K562 (cell line): ENCODE results near the gene RNF214. TPM values are rescaled to one million over a fixed set of nuclear protein-coding genes. Genes with fewer than 3 reads are reported as not detected.

Source experiments
- ATAC-seq: fragments of 200-7000 bp; cut with Tn5 transposase; 3 replicates; pipeline ENCODE4 v1.9.1; 2020; ENCODE audit warnings: moderate library complexity
- BruUV-seq: library from RNA; stranded (reverse); fragments of 400-500 nt; replicated peaks from 2 replicates; lab custom pipeline; 2021; lab: Mats Ljungman, UMichigan
- CTCF ChIA-PET: fragments of 300-600 bp; formaldehyde crosslinking; extraction: SDS; loops from one replicate; lab custom pipeline; 2021; ENCODE audit warnings: low intra/inter-chr PET ratio; lab: Yijun Ruan, JAX
- POLR2A ChIA-PET: fragments of 300-600, 350-650 bp; sonication (Branson Sonifier 250); formaldehyde crosslinking; extraction: SDS; loops from one replicate; lab custom pipeline; 2021; ENCODE audit warnings: antibody characterized with exemption, inconsistent platforms; lab: Yijun Ruan, JAX
- DNase-seq, 4 experiments: peaks; one replicate each; pipeline versions ENCODE4 v3.0.0 to v3.0.0-alpha.2; 2011 to 2018; ENCODE audit warnings: low spot score in 3 of 4, mixed read lengths in 3 of 4; ENCODE audit errors: extremely low read depth in 1 of 4
- FAIRE-seq: peaks from 2 replicates; lab custom pipeline; 2011; peaks lifted over from hg19 to GRCh38; lab: Jason Lieb, UNC
- H2AFZ ChIP-seq: 2 replicates; pipeline ENCODE4 v1.6.0; 2011; ENCODE audit warnings: low read depth, low read length, control low read depth, inconsistent platforms
- H3K27ac ChIP-seq: fragments of 200-600 bp; 3 replicates; pipeline ENCODE4 v1.8.0; 2011; ENCODE audit warnings: low read depth, mild to moderate bottlenecking, control low read depth, inconsistent platforms, low read length, moderate library complexity, mixed read lengths; ENCODE audit errors: extremely low read depth
- H3K27me3 ChIP-seq, 2 experiments: fragments of 300-600 bp in 1 of 2; 2 replicates in 1 of 2; 3 replicates in 1 of 2; pipeline versions ENCODE4 v1.6.0 to v1.8.0; 2011; ENCODE audit warnings: inconsistent platforms in 2 of 2, low read length in 2 of 2, mild to moderate bottlenecking in 1 of 2, mixed read lengths in 1 of 2, moderate library complexity in 1 of 2; ENCODE audit not compliant: control insufficient read depth in 2 of 2, insufficient read depth in 2 of 2
- H3K36me3 ChIP-seq: fragments of 300-600 bp; 3 replicates; pipeline ENCODE4 v1.8.0; 2011; ENCODE audit warnings: mild to moderate bottlenecking, low read length, inconsistent platforms; ENCODE audit not compliant: control insufficient read depth, insufficient read depth
- H3K4me1 ChIP-seq, 2 experiments: fragments of 200-600 bp in 1 of 2; replicated peaks in 1 of 2; 2 replicates in 1 of 2; 3 replicates in 1 of 2; pipeline versions ENCODE4 v1.5.1 to v1.8.0; 2011; ENCODE audit warnings: inconsistent platforms in 2 of 2, low read length in 2 of 2, mild to moderate bottlenecking in 1 of 2, mixed read lengths in 1 of 2, moderate library complexity in 1 of 2; ENCODE audit not compliant: control insufficient read depth in 2 of 2, insufficient read depth in 2 of 2
- H3K4me2 ChIP-seq: 2 replicates; pipeline ENCODE4 v1.6.1; 2011; ENCODE audit warnings: low read length, control low read depth, inconsistent platforms, mixed read lengths; ENCODE audit not compliant: insufficient read depth
- H3K4me3 ChIP-seq: fragments of 200-600 bp; sonication (generic), shearing (Covaris generic); 2 replicates; pipeline ENCODE4 v1.5.1; 2016; ENCODE audit warnings: control low read depth, inconsistent platforms
- H3K79me2 ChIP-seq: fragments of 200-600 bp; 3 replicates; pipeline ENCODE4 v1.8.0; 2011; ENCODE audit warnings: low read length, inconsistent platforms; ENCODE audit not compliant: control insufficient read depth, insufficient read depth
- H3K9ac ChIP-seq, 2 experiments: 2 replicates each; pipeline versions ENCODE4 v1.6.0 to v1.6.1; 2011; ENCODE audit warnings: low read depth in 2 of 2, low read length in 2 of 2, control low read depth in 1 of 2, inconsistent platforms in 1 of 2, mild to moderate bottlenecking in 1 of 2, mixed read lengths in 1 of 2; ENCODE audit not compliant: insufficient read depth in 1 of 2
- H3K9me1 ChIP-seq: one replicate; pipeline ENCODE4 v1.6.0; 2011; ENCODE audit warnings: inconsistent platforms, mild to moderate bottlenecking, low read length, moderate library complexity; ENCODE audit not compliant: control insufficient read depth, insufficient read depth
- H3K9me3 ChIP-seq: replicated peaks from 2 replicates; pipeline ENCODE4 v1.5.1; 2011; ENCODE audit warnings: low read depth, low read length, inconsistent platforms; ENCODE audit not compliant: control insufficient read depth, insufficient read depth
- H4K20me1 ChIP-seq: replicated peaks from 2 replicates; pipeline ENCODE4 v1.6.1; 2011; ENCODE audit warnings: low read length, inconsistent platforms, mixed read lengths; ENCODE audit not compliant: control insufficient read depth, insufficient read depth
- ARNT ChIP-seq, 2 experiments: fragments of 450-650 bp; IDR thresholded peaks; 2 replicates each; pipeline ENCODE4 v1.6.1; 2016; ENCODE audit warnings: mild to moderate bottlenecking in 1 of 2
- CBFB ChIP-seq: sonication (generic); formaldehyde crosslinking; IDR thresholded peaks from 2 replicates; pipeline ENCODE4 v1.4.0; 2020; ENCODE audit warnings: mild to moderate bottlenecking, missing genetic modification reagents
- CSDE1 ChIP-seq, 2 experiments: fragments of 450-650 bp; IDR thresholded peaks; 2 replicates each; pipeline ENCODE4 v1.6.1; 2016; ENCODE audit warnings: mild to moderate bottlenecking in 1 of 2
- CTBP1 ChIP-seq: fragments of 450-650 bp; IDR thresholded peaks from 2 replicates; pipeline ENCODE4 v1.6.1; 2016; ENCODE audit warnings: borderline replicate concordance
- EHMT2 ChIP-seq: fragments of 450-650 bp; IDR thresholded peaks from 2 replicates; pipeline ENCODE4 v1.6.1; 2018; ENCODE audit warnings: antibody characterized with exemption
- GATA2 ChIP-seq: sonication (generic); formaldehyde crosslinking; IDR thresholded peaks from 2 replicates; pipeline ENCODE4 v1.4.0; 2020; ENCODE audit warnings: mild to moderate bottlenecking, missing genetic modification reagents
- HDAC2 ChIP-seq: fragments of 450-650 bp; IDR thresholded peaks from 2 replicates; pipeline ENCODE4 v1.6.1; 2016; ENCODE audit warnings: mild to moderate bottlenecking
- HIVEP1 ChIP-seq: fragments of 250-450 bp; sonication (Bioruptor Pico); IDR thresholded peaks from 2 replicates; pipeline ENCODE4 v1.4.0; 2020; ENCODE audit warnings: mild to moderate bottlenecking
- HMBOX1 ChIP-seq: sonication (generic); IDR thresholded peaks from 2 replicates; pipeline ENCODE4 v1.6.1; 2016
- HNRNPH1 ChIP-seq: fragments of 200-400 bp; formaldehyde crosslinking; optimal IDR thresholded peaks from 2 replicates; pipeline ENCODE3; 2017; ENCODE audit warnings: low read depth, mild to moderate bottlenecking, low read length, moderate library complexity
- LEF1 ChIP-seq: fragments of 450-650 bp; IDR thresholded peaks from 2 replicates; pipeline ENCODE4 v1.6.1; 2016; ENCODE audit warnings: mild to moderate bottlenecking
- MLLT1 ChIP-seq, 2 experiments: fragments of 450-650 bp; IDR thresholded peaks; 2 replicates each; pipeline ENCODE4 v1.6.1; 2016
- MYC ChIP-seq, 2 experiments: fragments of 250-450 bp in 1 of 2; sonication (Bioruptor Pico) in 1 of 2; IDR thresholded peaks; 2 replicates each; pipeline versions ENCODE4 v1.5.1 to v1.6.1; 2012 to 2021; ENCODE audit warnings: low read depth in 2 of 2, borderline replicate concordance in 1 of 2, improper control_type of control experiment in 1 of 2, low read length in 1 of 2, mild to moderate bottlenecking in 1 of 2, moderate library complexity in 1 of 2
- RB1 ChIP-seq: fragments of 450-650 bp; IDR thresholded peaks from 2 replicates; pipeline ENCODE4 v1.6.1; 2017; ENCODE audit warnings: low read depth, mild to moderate bottlenecking
- SMARCA4 ChIP-seq: fragments of 450-650 bp; IDR thresholded peaks from 2 replicates; pipeline ENCODE4 v1.6.1; 2016
- TCF15 ChIP-seq: fragments of 250-450 bp; sonication (Bioruptor Pico); IDR thresholded peaks from 2 replicates; pipeline ENCODE4 v1.8.0; 2022; ENCODE audit warnings: moderate library complexity, mild to moderate bottlenecking, inconsistent platforms
- ZNF232 ChIP-seq: sonication (generic); formaldehyde crosslinking; IDR thresholded peaks from 2 replicates; pipeline ENCODE4 v1.8.0; 2022; ENCODE audit warnings: mild to moderate bottlenecking, missing genetic modification reagents
- ZNF316 ChIP-seq: fragments of 450-650 bp; IDR thresholded peaks from 2 replicates; pipeline ENCODE4 v1.6.1; 2016
- WGBS: fragments of 100-300 bp; shearing (Covaris generic); methylation state at CpG from one replicate; pipeline ENCODE4 v1.1.6; 2016; ENCODE audit warnings: low coverage, mixed read lengths; ENCODE audit not compliant: insufficient coverage; ENCODE audit errors: missing lambda C conversion rate; 5-methylcytosine and 5-hydroxymethylcytosine counted together
- in situ Hi-C: fragments of 300-500 bp; cut with MboI; formaldehyde crosslinking; loops from 4 replicates; pipeline ENCODE4 v1.15.0; 2018; ENCODE audit warnings: inconsistent platforms, mixed read lengths
- intact Hi-C: fragments of 100-400 bp; cut with micrococcal nuclease; formaldehyde crosslinking; loops from 2 replicates; pipeline ENCODE4 v1.14.2; 2022
- polyA plus RNA-seq, 8 experiments: library from polyadenylated mRNA; depleted of rRNA in 4 of 8; stranded (reverse) in 5 of 8; unstranded in 3 of 8; fragments of >200 nt; fragmentation: Nextera tagmentation in 2 of 8; fragmentation: Illumina TruSeq in 1 of 8; extraction: Ambion mirVana in 2 of 8; extraction: Trizol in 1 of 8; gene quantifications; 2 replicates each; pipeline versions ENCODE4 v1.2.1 to v1.2.3, GENCODE V29; 2011 to 2014; ENCODE audit warnings: inconsistent platforms in 1 of 8, missing spikeins in 1 of 8
- total RNA-seq, 7 experiments: library from RNA; depleted of rRNA in 6 of 7; stranded (reverse); fragments of >200 nt in 6 of 7; fragmentation: Illumina TruSeq in 2 of 7; extraction: Trizol in 2 of 7; gene quantifications; 2 replicates each; pipeline versions ENCODE4 v1.2.1 to v1.2.3, GENCODE V29; 2011 to 2021; ENCODE audit warnings: low replicate concordance in 1 of 7

Gene RNF214
- total and polyA plus RNA-seq, 9 of the 15 experiments (the other 6 are each of a cell fraction or from before 2014, with no cell fraction given): 6.6 to 24.8 (median 11.9) TPM

GRCh38 chr11:117328375-117329010 lies 96.0 kb downstream of the RNF214 start:
- peaks cover 5 to 10% of the 10 kb centered on the region in 2 experiments; a peak in 4 of 5 replicates for H3K4me1 ChIP-seq
- TF ChIP-seq MYC (IDR thresholded peaks at IDR 0.05; ENCODE audit: low read depth, low read length) (no peak), MYC (CRISPR knock-in tag; IDR thresholded peaks at IDR 0.05; ENCODE audit: borderline replicate concordance, low read depth) (peak; percentile 28; the same call in 1 of the 2 replicates), GATA2 (CRISPR knock-in tag) (peak; percentile 30; the same call in 1 of the 2 replicates), TCF15 (no peak), MLLT1 (IDR thresholded peaks at IDR 0.05) (peak in 1 of 2 experiments; percentile 38; a peak in 1 of 4 replicates), ARNT (IDR thresholded peaks at IDR 0.05) (peak in 1 of 2 experiments; percentile 51; a peak in 1 of 4 replicates), LEF1 (0 out of 2 replicates have a peak, but pooled peaks have one; percentile 17), EHMT2 (peak; percentile 39; the same call in 1 of the 2 replicates), ZNF232 (CRISPR knock-in tag) (no peak), HMBOX1 (0 out of 2 replicates have a peak, but pooled peaks have one; percentile 30), SMARCA4 (peak; percentile 38; the same call in 1 of the 2 replicates), CTBP1 (peak; percentile 21; the same call in 1 of the 2 replicates), ZNF316 (peak; percentile 10; the same call in 1 of the 2 replicates), HIVEP1 (CRISPR knock-in tag) (no peak), CSDE1 (IDR thresholded peaks at IDR 0.05) (no peak), HDAC2 (peak; percentile 13; the same call in 1 of the 2 replicates), CBFB (CRISPR knock-in tag) (0 out of 2 replicates have a peak, but pooled peaks have one; percentile 10), HNRNPH1 (no peak), RB1 (no peak)
- H3K27me3 ChIP-seq: no peaks in the 10 kb centered on the region
- BruUV-seq: TSS peak; percentile 47
- 0 out of 2 replicates have a peak, but pooled peaks cover 3% of the 10 kb centered on the region for H4K20me1 ChIP-seq
- no peaks in the 10 kb centered on the region; the same call in 1 of the 2 replicates for H3K9me3 ChIP-seq
- FAIRE-seq (peak; percentile 78), DNase-seq (peak in 3 of 4 experiments; percentile 23 to 64 (median 50)), ATAC-seq (peak; percentile 69)
- no peaks in the 10 kb centered on the region for H3K9me1 ChIP-seq
- in situ Hi-C loops: no loop called here
- H3K4me2 ChIP-seq: peak overlapping the region; percentile 77
- POLR2A ChIA-PET: interaction anchor here (0.7 to 6.7 kb wide), 13 partner anchors 11 to 646 kb away, joined by 3 to 42 read pairs (median 3); no protein-coding TSS in a partner anchor
- peak overlapping the region; percentile 73; the same call in 2 of the 3 replicates for H3K27ac ChIP-seq
- intact Hi-C loops: loop anchor here (5.0 kb wide), 1 partner anchor 96 kb away; the partner anchor contains the start of genes PCSK7 and RNF214
- H2AFZ ChIP-seq: peak overlapping the region; percentile 87
- 6% methylated on average over 15 of the region's 15 CpGs for WGBS
- H3K4me3 ChIP-seq: peak overlapping the region; percentile 76
- H3K79me2 ChIP-seq: no peaks in the 10 kb centered on the region; the same call in 2 of the 3 replicates
- H3K9ac ChIP-seq: peak overlapping the region; percentile 73 to 94
- CTCF ChIA-PET: no interaction called here
- no peaks in the 10 kb centered on the region for H3K36me3 ChIP-seq
